ENCODE data around the gene DEFB108B.
"Not testable (repeated sequence)": the region's sequence is repeated elsewhere in the genome, so short reads cannot be mapped to it uniquely, and the experiment has no call there.

The DEFB108B gene, protein sequence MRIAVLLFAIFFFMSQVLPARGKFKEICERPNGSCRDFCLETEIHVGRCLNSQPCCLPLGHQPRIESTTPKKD

DNA sequence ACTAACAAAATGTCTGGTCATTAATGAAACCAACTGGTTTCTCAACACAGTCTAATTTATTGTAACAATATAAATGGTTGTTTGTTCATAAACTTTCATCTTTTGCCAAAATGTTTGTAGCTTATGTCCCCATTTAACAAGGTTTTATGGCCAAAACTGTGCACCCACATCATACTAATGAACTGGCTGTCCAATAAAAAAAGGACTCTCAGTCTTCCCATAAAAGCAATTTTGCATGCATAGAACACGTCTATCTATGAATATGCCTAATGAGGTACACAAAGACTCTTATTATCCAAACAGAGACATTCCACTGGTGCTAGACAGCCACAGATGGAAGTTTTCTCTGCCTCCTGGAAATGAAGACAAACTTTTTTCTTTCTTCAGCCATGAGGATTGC is at the start of gene DEFB108B:
DEFB108B (plus strand) TSS at position 390 of the 400 bp plus-strand sequence; CDS start at position 390, 0 bp downstream.
- not testable (repeated sequence) for DNase-seq (ENCODE audit: low read depth in 2 of 3, low spot score in 1 of 3)

DNA sequence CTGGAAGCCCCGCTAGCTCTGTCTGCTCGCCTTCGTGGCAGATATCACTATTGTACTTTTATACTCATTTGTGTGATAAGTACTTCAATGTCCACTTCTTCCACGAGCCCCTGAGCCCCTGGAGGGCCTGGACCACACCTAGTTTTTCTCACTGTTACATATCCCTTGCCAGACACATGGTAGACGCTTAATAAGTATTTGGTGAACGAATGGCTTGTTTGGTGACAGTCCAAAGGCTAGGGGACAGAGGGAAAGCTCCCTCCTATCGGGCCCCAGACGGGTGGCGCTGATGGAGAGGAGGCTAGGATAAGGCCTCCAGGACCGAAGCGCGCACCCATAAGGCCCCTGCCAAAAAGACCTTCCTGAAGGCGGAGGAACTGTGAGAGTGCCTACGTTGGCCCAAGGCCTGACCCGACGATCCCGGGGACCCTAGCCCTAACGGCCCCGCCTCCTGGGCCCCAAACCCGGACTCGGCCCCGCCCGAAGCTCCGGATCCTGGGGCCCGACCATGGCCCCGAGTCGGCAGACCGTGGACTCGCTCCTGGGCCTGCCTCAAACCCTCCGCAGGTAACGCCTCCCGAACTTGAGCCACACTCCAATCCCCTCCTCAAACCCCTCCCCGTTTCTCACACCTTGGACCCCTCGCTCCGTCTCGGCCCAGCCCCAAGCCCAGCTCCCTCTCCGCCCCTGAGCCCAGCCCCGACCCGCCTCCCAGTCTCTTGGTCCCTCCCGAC is 46.7 kb upstream of the DEFB108B start:
- not testable (repeated sequence) for DNase-seq (ENCODE audit: low read depth in 2 of 3, low spot score in 1 of 3)

DNA sequence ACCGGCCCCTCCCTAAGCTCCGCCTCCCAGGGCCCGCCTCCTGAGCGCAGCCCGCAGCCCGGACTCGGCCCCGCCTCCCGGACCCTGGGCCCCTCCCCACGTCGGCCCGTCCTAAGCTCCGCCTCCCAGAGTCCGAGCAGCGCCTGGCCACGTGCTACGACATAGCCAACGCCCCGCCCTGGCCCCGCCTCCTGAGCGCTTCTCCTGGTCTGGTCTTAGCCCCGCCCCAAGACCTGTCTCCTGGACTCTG is 46.2 kb upstream of the DEFB108B start:
- DNase-seq (ENCODE audit: low read depth in 2 of 3, low spot score in 1 of 3) = peak; percentile 98 to 99 (median 99)

DNA sequence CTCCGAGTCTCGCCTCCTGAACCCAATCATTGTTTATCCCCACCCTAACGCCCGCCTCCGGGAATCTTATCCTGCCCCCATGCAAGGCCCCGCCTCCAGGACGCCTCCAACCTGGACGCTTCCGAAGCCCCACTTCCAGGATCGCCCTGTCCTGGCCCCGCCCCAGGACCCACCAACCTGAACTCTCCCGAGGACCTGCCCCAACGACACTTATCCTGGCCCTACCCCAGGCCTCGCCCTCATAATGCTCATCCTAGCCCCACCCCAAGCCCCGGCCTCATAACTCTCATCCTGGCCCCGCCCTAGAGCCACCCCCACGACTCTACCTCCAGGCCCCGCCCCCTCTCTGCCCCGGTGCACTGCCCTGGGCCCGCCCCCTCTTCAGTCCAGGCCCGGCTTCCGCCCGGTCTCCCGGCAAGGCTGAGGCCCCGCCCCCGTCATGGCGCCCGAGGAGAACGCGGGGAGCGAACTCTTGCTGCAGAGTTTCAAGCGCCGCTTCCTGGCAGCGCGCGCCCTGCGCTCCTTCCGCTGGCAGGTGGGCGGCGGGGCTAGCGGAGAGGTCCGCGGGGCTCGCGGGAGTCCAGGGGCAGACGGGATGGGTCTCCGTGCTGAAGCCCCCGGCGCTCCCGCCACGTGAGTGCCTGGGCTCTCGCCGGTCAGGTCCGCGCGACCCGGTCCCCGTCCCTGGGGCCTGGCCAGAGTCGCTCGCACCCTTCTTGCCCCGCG is 45.7 kb upstream of the DEFB108B start:
- DNase-seq (ENCODE audit: low read depth in 2 of 3, low spot score in 1 of 3) = peak; percentile 75 to 95 (median 76)

DNA sequence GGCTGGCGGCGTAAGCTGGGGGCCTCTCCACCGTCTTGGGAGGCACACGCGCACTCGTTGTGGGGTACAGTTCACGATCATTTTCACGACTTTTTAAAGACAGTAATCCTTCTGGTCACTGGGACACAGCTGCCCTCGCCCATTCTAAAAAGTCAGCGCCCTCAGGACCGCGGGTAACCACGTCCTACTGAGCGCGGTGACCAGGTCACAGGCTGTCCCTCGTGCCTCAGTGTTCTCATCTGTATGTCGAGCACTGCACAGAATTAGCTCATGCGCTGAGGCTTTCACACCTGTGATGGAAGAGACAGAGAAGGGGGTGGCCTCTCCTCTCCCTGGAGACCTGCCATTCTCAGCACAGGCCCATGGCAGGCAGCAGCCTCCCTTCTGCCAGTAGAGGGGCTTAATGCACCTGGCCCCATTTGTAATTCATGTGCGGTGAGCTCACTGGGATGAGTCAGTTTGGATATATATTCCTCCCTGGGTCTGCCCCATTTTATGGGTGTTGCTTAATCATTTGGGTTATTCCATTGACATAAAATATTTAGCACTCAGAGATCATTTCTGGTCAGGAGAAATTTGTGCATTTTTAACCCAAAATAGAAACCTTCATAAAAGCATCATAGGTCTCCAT is 45.1 kb upstream of the DEFB108B start:
- DNase-seq (ENCODE audit: low read depth in 2 of 3, low spot score in 1 of 3) = peak in 2 of 3 donors; percentile 7 to 14

DNA sequence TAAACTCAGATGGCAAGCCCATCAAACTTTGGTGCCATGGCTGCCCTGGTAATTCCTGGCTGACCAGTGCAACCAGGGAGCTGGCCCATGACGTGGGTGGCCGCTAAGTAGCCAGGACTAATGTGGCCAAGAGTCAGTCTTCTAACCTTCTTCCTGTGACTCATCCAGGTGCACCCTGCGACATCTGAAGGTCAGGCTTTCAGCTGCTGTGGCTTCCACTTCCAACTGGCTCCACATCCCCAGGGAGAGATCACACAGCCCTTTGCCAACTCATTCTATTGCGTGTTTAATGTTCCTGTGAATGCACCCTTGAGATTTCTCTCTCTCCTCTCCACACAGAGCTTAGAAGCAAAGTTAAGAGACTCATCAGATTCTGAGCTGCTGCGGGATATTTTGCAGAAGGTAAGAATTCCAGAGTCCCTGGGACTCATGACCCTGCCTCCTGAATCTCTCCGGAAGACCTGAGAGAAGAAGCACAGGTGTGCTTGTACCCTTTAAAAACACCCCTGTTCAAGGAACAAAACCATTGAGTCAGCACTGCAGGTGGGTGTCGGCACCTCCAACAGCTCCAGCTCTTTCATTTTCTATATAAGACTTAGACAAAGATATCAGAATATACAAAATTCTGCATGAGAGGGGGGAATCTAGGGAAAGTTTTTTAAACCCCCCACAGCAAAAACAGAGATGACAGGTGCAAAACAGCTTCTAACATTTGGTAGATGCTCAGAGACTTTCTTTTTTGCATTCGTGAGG is 43.4 kb upstream of the DEFB108B start:
- not testable (repeated sequence) for DNase-seq (ENCODE audit: low read depth in 2 of 3, low spot score in 1 of 3)

DNA sequence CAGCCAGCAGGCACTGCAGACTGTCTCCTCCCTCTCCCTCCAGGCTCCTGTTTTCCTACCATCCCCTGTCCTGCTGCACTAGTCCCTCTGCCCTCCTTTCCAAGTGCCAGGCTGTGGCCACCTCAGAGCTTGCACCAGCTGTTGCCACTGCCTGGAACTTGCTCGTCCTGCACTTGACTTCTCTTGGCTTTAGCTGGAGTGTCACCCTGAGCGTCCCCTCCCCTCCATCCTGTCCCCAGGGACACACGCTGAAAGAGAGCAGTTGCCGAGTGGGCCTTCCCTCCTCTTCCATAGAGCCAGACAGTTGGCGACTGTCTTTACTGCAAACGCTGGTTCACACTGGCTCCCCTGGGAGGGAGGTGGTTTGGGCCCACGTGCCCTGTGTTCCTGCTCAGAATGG is 41.9 kb upstream of the DEFB108B start:
- not testable (repeated sequence) for DNase-seq (ENCODE audit: low read depth in 2 of 3, low spot score in 1 of 3)

DNA sequence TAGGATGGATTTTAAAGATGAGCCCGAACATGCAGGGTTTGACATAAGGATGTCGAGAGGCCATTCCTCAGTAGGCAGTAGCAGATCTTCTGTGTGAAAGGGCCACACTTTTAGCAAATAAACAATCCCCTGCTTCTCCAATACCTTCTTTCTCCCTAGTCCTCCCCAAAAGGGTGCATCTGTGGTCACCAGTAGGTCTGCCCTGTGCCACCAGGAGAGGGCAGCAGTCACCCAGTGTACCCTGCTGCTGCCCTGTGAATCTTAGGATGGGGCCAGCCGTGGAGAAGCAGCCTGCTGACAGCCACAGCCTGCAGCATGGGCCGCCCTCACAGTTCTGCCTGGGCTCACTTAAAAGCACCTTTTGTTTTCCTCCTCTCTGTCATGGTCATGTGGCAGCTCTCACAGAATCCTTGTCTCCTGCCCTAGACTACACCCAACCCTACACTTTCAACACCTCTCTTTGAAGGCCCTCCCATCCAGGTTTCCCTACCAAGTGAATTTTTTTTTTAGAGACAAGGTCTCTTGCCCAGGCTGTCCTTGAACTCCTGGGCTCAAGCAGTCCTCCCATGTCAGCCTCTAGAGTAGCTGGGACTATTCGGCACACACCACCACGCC is 40.3 kb upstream of the DEFB108B start:
- DNase-seq (ENCODE audit: low read depth in 2 of 3, low spot score in 1 of 3) = peak; percentile 19 to 36 (median 25)

DNA sequence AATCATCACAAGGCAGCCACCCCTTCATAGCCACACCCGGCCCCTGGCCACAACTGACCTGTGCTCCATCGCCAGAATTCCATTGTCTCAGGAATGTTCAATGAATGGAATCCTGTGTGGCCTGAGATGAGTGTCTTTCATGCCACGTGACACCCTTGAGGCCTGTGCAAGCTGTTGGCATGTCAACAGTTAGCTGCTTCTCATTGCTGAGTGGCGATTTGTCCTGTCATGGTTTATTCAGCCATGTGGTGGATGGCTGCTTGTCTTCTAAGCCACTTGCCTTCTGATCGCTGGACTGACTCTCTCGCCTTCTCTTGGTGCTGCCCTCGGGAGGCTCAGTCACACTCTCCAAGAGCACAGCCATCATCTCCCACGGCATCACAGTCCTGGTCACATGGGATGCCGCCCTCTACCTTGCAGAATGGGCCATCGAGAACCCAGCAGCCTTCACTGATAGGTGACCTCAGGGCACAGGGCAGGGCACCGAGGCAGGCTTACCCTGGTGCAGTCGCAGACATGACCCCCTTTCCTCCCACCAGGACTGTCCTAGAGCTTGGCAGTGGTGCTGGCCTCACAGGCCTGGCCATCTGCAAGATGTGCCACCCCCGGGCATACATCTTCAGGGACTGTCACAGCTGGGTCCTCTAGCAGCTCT is 38.5 kb upstream of the DEFB108B start:
- not testable (repeated sequence) for DNase-seq (ENCODE audit: low read depth in 2 of 3, low spot score in 1 of 3)

DNA sequence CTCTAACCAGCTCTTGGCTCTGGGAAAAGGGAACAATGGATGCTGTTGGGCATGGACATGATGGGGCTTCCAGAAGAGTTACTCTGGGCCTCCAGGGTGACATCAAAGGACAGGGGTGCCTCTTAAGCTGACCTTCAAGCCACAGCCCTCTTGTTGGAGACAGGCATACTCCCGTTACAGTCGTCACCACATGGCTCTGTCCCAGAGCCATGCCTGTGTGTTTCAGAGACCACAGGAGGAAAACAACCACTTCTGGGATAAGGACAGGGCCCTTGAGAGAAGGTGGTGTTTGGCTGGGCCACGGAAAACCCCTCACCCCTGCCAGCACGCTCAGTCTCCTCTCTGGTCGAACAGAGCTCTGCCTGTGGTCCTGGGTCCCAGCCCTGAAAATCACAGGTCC is 37.8 kb upstream of the DEFB108B start:
- not testable (repeated sequence) for DNase-seq (ENCODE audit: low read depth in 2 of 3, low spot score in 1 of 3)

DNA sequence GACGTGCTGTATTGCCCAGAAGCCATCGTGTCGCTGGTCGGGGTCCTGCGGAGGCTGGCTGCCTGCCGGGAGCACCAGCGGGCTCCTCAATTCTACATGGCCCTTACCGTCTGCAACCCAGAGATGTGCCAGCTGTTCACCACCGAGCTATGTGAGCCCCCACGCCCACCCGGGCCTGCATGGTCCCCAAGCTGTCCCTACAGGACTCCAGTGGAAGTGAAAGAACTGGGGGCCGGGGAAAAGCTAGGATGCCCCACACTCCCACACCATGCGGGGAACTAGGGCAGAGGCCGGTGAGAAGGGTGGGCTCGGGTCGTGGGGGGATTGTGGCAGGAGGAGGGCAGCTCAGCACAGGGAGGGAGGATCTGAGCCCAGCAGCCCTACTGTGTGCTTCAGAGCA is 37.0 kb upstream of the DEFB108B start:
- not testable (repeated sequence) for DNase-seq (ENCODE audit: low read depth in 2 of 3, low spot score in 1 of 3)

DNA sequence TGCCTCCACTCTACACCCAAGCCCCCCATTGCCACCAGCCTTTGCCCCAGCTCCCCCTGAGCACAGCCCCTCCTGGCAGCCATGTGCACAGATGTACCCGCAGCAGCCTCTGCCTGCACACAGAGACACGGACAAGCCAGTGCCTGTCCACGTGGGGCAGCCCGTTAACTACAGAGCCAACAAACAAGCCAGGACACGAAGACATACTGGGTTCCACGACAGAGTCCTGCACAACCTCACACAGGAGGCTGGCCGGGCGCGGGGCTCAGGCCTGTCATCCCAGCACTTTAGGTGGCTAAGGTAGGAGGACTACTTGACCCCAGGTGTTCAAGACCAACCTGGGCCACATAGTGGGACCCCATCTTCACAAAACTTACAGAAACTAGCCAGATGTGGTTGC is 36.2 kb upstream of the DEFB108B start:
- DNase-seq (ENCODE audit: low read depth in 2 of 3, low spot score in 1 of 3) = not testable (repeated sequence)

DNA sequence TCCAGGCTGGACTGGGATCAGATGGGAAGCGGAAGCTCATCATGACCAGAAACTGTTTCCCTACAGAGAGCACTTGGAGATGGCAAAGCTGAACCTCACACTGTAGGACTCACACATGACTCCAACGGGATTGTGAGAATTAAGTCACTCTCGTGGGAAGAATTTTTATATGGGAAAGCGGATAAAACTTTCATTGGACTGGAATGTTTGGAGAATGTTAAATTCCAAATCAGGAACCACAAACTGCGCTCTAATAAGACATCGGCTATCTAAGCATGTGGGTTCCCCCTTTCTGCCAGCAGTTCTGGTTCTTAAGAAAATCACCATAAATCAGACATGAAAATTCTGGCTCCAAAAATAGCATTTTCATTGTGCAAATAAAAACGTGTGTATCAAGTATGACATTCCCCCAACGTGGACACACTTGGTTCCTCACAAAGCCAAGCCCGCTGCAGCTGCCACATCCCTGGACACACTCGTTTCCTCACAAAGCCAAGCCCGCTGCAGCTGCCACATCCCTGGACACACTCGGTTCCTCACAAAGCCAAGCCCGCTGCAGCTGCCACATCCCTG is 33.4 kb upstream of the DEFB108B start:
- not testable (repeated sequence) for DNase-seq (ENCODE audit: low read depth in 2 of 3, low spot score in 1 of 3)

DNA sequence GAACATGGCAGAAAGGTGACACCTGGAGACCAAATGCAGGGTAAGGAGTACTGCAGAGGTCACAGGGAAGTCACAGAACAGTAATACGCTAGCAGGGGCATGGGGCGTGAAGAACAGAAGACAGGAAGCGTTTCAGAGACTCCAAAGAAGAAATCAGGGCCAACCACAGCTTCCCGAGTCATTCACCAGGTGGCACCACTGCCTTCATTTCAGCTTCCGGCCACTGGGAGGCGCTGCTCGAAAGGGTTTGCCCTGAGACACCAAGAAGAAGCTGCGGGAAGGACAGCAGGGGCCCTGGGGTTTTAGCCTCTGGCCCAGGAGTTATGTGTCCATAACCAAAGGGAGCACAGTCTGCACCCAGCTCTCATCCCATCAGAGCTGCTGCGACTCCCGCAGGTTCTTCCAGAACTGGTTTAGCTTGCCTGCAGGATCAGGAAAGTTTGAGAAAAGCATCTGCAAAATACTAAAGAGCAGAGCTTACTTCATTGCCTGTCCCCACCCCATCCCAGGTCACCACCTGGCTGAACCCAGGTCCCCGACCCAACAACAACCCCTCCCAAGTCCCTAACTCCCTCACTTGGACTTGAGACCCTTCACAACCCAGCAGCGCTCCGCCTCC is 32.6 kb upstream of the DEFB108B start:
- DNase-seq (ENCODE audit: low read depth in 2 of 3, low spot score in 1 of 3) = peak; percentile 66 to 90 (median 78)

DNA sequence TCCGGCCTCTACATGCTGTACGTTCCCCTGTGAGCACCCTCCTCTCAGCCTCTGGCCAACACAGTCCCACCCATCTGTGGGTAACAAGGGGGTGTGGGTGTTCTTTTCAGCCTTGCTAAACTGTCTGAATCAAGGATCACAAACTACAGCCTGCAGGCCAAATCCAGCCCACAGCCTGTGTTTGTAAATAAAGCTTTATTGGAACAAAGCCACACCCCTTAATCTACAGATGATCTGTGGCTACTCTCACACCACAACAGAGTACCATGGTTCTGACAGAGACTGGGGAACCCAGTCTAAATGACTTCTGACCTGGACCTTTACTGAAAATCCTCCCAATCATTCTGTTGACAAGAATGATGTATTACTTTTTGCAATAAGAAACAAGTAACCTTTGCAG is 32.0 kb upstream of the DEFB108B start:
- DNase-seq (ENCODE audit: low read depth in 2 of 3, low spot score in 1 of 3) = not testable (repeated sequence)

DNA sequence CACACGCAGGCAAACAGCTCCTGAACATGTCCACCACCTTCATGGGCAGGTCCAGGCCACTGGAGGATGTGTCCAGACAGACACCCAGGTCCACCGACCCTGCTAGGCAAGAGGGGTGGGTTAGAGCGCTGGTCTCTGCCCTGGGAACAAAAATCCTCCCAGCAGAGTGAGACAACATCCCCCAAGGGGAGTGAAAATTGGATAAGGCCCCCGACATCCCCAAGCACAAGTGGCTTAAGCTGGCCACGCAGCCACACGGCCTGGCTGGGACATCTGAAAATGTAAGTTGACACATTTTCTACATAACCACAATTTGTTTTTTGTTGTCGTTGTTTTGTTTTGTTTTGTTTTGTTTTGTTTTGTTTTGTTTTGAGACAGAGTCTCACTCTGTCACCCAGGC is 30.1 kb upstream of the DEFB108B start:
- DNase-seq (ENCODE audit: low read depth in 2 of 3, low spot score in 1 of 3) = not testable (repeated sequence)

DNA sequence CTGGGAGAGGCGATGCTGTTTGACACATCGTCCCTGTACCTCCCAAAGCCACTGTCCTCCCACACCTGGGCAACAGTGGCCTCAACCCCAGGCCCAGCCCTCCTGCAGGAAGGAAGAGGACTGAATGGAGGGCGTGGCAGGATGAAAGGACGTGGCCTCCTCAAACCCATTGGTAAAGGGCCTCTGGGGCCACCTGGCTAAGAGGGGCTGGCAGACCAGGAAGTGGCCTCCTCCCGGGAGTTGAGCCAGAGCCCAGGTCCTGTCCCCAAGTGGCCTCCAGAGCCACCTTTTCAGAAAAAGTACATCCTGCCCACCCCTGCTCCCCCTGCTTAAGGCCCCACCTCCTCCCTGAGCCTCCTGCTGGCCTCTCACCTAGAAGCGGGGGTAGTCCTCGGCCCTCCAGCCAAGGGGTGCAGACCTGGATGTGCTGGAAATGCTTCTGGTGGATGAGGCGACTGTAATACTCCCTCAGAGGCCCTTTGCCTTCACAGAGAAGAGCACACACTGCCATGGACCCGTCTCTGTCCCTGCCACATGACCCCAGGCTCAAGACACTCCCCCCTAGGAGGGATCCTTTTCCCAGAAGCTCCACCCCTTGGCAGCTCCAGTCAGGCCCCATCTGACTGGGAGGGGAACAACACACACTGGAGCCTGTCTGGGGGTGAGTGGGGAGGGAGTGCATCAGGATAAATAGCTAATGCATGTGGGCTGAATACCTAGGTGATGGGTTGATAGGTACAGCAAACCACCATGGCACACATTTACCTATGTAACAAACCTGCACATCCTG is 28.6 kb upstream of the DEFB108B start:
- DNase-seq (ENCODE audit: low read depth in 2 of 3, low spot score in 1 of 3) = not testable (repeated sequence)

DNA sequence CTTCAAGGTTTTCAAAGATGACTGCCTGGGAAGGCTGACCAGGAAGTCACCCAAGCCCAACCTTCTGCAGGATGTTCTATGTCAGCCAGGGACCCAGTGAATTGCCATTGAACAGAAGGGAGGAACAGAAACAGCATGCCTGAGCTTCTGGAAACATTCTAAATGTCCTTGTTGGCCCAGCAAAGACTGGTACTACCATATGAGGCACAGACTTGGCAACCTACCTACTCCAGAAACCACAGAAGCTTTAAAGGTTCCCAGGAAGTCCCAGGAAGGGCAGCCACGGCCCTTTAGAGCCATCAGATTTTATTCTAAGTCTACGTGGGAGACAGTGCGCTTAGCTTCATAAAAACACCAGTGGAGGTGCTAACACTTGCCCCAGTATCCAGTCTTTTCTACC is 20.5 kb upstream of the DEFB108B start:
- not testable (repeated sequence) for DNase-seq (ENCODE audit: low read depth in 2 of 3, low spot score in 1 of 3)
